ENCODE data around the gene EMILIN1.

DNA sequence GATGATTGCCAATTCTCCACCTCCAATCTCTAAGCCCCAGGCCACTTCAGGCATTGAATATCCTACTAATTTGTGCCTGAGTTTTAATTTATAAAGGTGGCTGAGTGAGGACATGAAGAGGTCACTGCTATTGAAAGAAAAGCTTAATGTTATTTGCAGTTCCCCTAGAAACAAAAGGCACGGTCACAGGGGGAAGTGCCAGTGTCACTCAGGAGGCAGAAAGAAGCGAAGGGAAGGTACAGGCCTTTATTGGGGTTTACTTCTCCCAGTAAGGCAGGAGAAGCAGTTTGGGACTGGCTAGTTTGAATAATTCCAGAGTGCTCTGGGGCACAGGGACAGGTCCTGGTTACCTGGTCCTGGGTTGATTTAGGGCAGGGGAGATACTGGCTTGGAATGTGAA, 43.5 kb downstream of the EMILIN1 start:
- no peak for TF ChIP-seq CTCF (IDR thresholded peaks at IDR 0.05)
- no peak for TF ChIP-seq POLR2A (IDR thresholded peaks at IDR 0.05)
